HG03378 (cell line): ENCODE measurements around the gene WDFY4.

Experiments used
- ATAC-seq: cut with Tn5 transposase; IDR thresholded peaks from one replicate; pipeline ENCODE4 v1.9.1; 2021; ENCODE audit warnings: mild to moderate bottlenecking, moderate library complexity; ENCODE audit not compliant: unreplicated experiment

Gene WDFY4

GRCh38 chr10:48897441-48897790 is 212.7 kb downstream of the WDFY4 start:
- ATAC-seq = no peak

GRCh38 chr10:48898426-48898825 is 213.8 kb downstream of the WDFY4 start:
- no peak for ATAC-seq

GRCh38 chr10:48899781-48900180 is 215.1 kb downstream of the WDFY4 start:
- ATAC-seq = no peak

GRCh38 chr10:48900371-48900801 is 215.7 kb downstream of the WDFY4 start:
- ATAC-seq = no peak

- ATAC-seq = no peak
Observed at GRCh38 chr10:48901319-48901718, 216.6 kb downstream of the WDFY4 start.

GRCh38 chr10:48902096-48902495 is 217.4 kb downstream of the WDFY4 start:
- ATAC-seq = no peak

- ATAC-seq = no peak
Observed at GRCh38 chr10:48903151-48903550, 218.5 kb downstream of the WDFY4 start.

- ATAC-seq = no peak
Observed at GRCh38 chr10:48904861-48905260, 220.2 kb downstream of the WDFY4 start.

GRCh38 chr10:48905311-48905710 is 220.6 kb downstream of the WDFY4 start:
- ATAC-seq = no peak

GRCh38 chr10:48906841-48907240 is 222.2 kb downstream of the WDFY4 start:
- ATAC-seq = no peak

- ATAC-seq = no peak
Observed at GRCh38 chr10:48907730-48908129, 223.1 kb downstream of the WDFY4 start.

- no peak for ATAC-seq
Observed at GRCh38 chr10:48910548-48910947, 225.9 kb downstream of the WDFY4 start.

GRCh38 chr10:48913674-48914073 is 229.0 kb downstream of the WDFY4 start:
- ATAC-seq = no peak

- no peak for ATAC-seq
Observed at GRCh38 chr10:48923748-48924147, 239.1 kb downstream of the WDFY4 start.

GRCh38 chr10:48924988-48925387 is 240.3 kb downstream of the WDFY4 start:
- no peak for ATAC-seq

GRCh38 chr10:48926255-48926654 is 241.6 kb downstream of the WDFY4 start:
- ATAC-seq = no peak

- no peak for ATAC-seq
Observed at GRCh38 chr10:48926764-48927540, 242.3 kb downstream of the WDFY4 start.

- no peak for ATAC-seq
Observed at GRCh38 chr10:48929413-48929990, 244.8 kb downstream of the WDFY4 start.

- ATAC-seq = no peak
Observed at GRCh38 chr10:48931188-48931587, 246.5 kb downstream of the WDFY4 start.

- ATAC-seq = no peak
Observed at GRCh38 chr10:48932831-48933664, 248.4 kb downstream of the WDFY4 start.

GRCh38 chr10:48934672-48935501 is 250.2 kb downstream of the WDFY4 start:
- ATAC-seq = no peak
